GM23338 (cell line): ENCODE measurements around the gene HTR7. TPM values are rescaled to one million over a fixed set of nuclear protein-coding genes. Genes with fewer than 3 reads are reported as not detected.

Experiments used
- ATAC-seq: fragments of 200-7000 bp; cut with Tn5 transposase; 3 replicates; pipeline ENCODE4 v1.9.1; 2020
- DNase-seq: peaks from one replicate; pipeline ENCODE4 v3.0.0-alpha.2; 2015; ENCODE audit warnings: low spot score
- H2AFZ ChIP-seq: fragments of 200-600 bp; sonication (generic); 2 replicates; pipeline ENCODE4 v1.8.0; 2016; ENCODE audit warnings: antibody characterized with exemption, mild to moderate bottlenecking, moderate library complexity
- H3F3A ChIP-seq: fragments of 200-600 bp; sonication (generic); replicated peaks from 2 replicates; pipeline ENCODE4 v1.8.0; 2017; ENCODE audit warnings: antibody characterized with exemption, mixed run types, low read depth
- H3K27ac ChIP-seq: fragments of 200-600 bp; sonication (generic); 2 replicates; pipeline ENCODE4 v1.6.1; 2016; ENCODE audit warnings: low read depth
- H3K27me3 ChIP-seq: fragments of 200-600 bp; sonication (generic); 2 replicates; pipeline ENCODE4 v1.8.0; 2016; ENCODE audit warnings: mild to moderate bottlenecking, mixed run types, moderate library complexity; ENCODE audit not compliant: insufficient read depth
- H3K36me3 ChIP-seq: fragments of 200-600 bp; sonication (generic); 2 replicates; pipeline ENCODE4 v1.8.0; 2016; ENCODE audit warnings: mild to moderate bottlenecking; ENCODE audit not compliant: insufficient read depth
- H3K4me1 ChIP-seq: fragments of 200-600 bp; sonication (generic); 2 replicates; pipeline ENCODE4 v1.8.0; 2016; ENCODE audit warnings: mild to moderate bottlenecking, moderate library complexity; ENCODE audit not compliant: insufficient read depth
- H3K4me2 ChIP-seq: fragments of 200-600 bp; sonication (generic); 2 replicates; pipeline ENCODE4 v1.7.1; 2017; ENCODE audit warnings: mixed run types
- H3K4me3 ChIP-seq: fragments of 200-600 bp; sonication (generic); 2 replicates; pipeline ENCODE4 v1.6.1; 2016; ENCODE audit warnings: mixed run types
- H3K79me2 ChIP-seq: fragments of 200-600 bp; sonication (generic); replicated peaks from 2 replicates; pipeline ENCODE4 v1.8.0; 2017; ENCODE audit warnings: mild to moderate bottlenecking; ENCODE audit not compliant: insufficient read depth
- H3K9me2 ChIP-seq: fragments of 200-600 bp; sonication (generic); 2 replicates; pipeline ENCODE4 v1.8.0; 2017; ENCODE audit not compliant: insufficient read depth
- H4K20me1 ChIP-seq: fragments of 200-600 bp; sonication (generic); replicated peaks from 2 replicates; pipeline ENCODE4 v1.8.0; 2017; ENCODE audit warnings: mild to moderate bottlenecking; ENCODE audit not compliant: insufficient read depth
- H3K27ac Mint-ChIP-seq: 2 replicates; pipeline ENCODE4 v1.8.0; 2020; ENCODE audit warnings: inconsistent platforms, mild to moderate bottlenecking, moderate library complexity, mixed read lengths
- H3K27me3 Mint-ChIP-seq: 3 replicates; pipeline ENCODE4 v1.8.0; 2022; ENCODE audit warnings: low read depth, mild to moderate bottlenecking, moderate library complexity, mixed read lengths, inconsistent platforms; ENCODE audit not compliant: insufficient read depth, poor library complexity
- H3K36me3 Mint-ChIP-seq: 3 replicates; pipeline ENCODE4 v1.8.0; 2021; ENCODE audit warnings: low read depth, mild to moderate bottlenecking, inconsistent platforms, moderate library complexity, mixed read lengths
- H3K4me1 Mint-ChIP-seq: 3 replicates; pipeline ENCODE4 v1.8.0; 2020; ENCODE audit warnings: mild to moderate bottlenecking, inconsistent platforms, mixed read lengths
- H3K4me3 Mint-ChIP-seq: 3 replicates; pipeline ENCODE4 v1.8.0; 2021; ENCODE audit warnings: moderate library complexity, mild to moderate bottlenecking, inconsistent platforms, mixed read lengths
- H3K9me3 Mint-ChIP-seq: 3 replicates; pipeline ENCODE4 v1.8.0; 2020; ENCODE audit warnings: moderate library complexity, mild to moderate bottlenecking, inconsistent platforms, mixed read lengths
- CREB1 ChIP-seq: fragments of 250-450 bp; sonication (Bioruptor Pico); IDR thresholded peaks from 2 replicates; pipeline ENCODE4 v1.5.0; 2020; ENCODE audit warnings: low read depth, mild to moderate bottlenecking, moderate library complexity
- EZH2 ChIP-seq: fragments of 200-600 bp; sonication (generic); IDR thresholded peaks from one replicate; pipeline ENCODE4 v1.8.0; 2017; ENCODE audit warnings: antibody characterized with exemption, mild to moderate bottlenecking, low read depth; ENCODE audit not compliant: unreplicated experiment
- EZH2phosphoT487 ChIP-seq: fragments of 200-600 bp; sonication (generic); IDR thresholded peaks from one replicate; pipeline ENCODE4 v1.8.1; 2018; ENCODE audit warnings: antibody characterized with exemption; ENCODE audit not compliant: unreplicated experiment
- JUNB ChIP-seq: IDR thresholded peaks from one replicate; pipeline ENCODE4 v1.6.1; 2016; ENCODE audit warnings: antibody characterized with exemption; ENCODE audit not compliant: unreplicated experiment
- NANOG ChIP-seq: IDR thresholded peaks from 2 replicates; pipeline ENCODE4 v1.6.1; 2016; ENCODE audit warnings: antibody characterized with exemption, borderline replicate concordance
- POLR2AphosphoS5 ChIP-seq: IDR thresholded peaks from 2 replicates; pipeline ENCODE4 v1.6.1; 2016; ENCODE audit warnings: antibody characterized with exemption, low read depth
- STAT1 ChIP-seq: IDR thresholded peaks from one replicate; pipeline ENCODE4 v1.6.1; 2016; ENCODE audit warnings: antibody characterized with exemption; ENCODE audit not compliant: unreplicated experiment
- ZNF114 ChIP-seq: fragments of 250-450 bp; sonication (Bioruptor Pico); IDR thresholded peaks from 2 replicates; pipeline ENCODE4 v1.5.0; 2020; ENCODE audit warnings: mild to moderate bottlenecking, moderate library complexity
- polyA plus RNA-seq: library from polyadenylated mRNA; unstranded; fragments of >200 nt; fragmentation: Nextera tagmentation; extraction: Ambion mirVana; gene quantifications from 2 replicates; pipeline ENCODE4 v1.2.1, GENCODE V29; 2016
- total RNA-seq: library from RNA; depleted of rRNA; stranded (reverse); fragments of >200 nt; shearing (Covaris generic); gene quantifications from 2 replicates; pipeline ENCODE4 v1.2.3, GENCODE V29; 2014
- TF ChIP-seq, protein P1 (sequence below): IDR thresholded peaks from 2 replicates; pipeline ENCODE4 v1.6.1; 2016; ENCODE audit warnings: antibody characterized with exemption
- TF ChIP-seq, protein P2 (sequence below): fragments of 250-450 bp; sonication (Bioruptor Pico); IDR thresholded peaks from 2 replicates; pipeline ENCODE4 v1.5.0; 2020; ENCODE audit warnings: mild to moderate bottlenecking, moderate library complexity
- TF ChIP-seq, protein P3 (sequence below), 2 experiments: fragments of 200-600 bp in 1 of 2; sonication (generic) in 1 of 2; conservative IDR thresholded peaks; 2 replicates each; pipeline versions ENCODE4 v1.5.1 to v1.6.1; 2016 to 2017; ENCODE audit warnings: antibody characterized with exemption in 2 of 2, low read depth in 2 of 2, mild to moderate bottlenecking in 2 of 2, moderate library complexity in 1 of 2

The HTR7 gene
- total and polyA plus RNA-seq, 2 experiments from 2014 or later: 7.0 to 42.2 TPM

GRCh38 chr10:90888387-90888786 lies 30.5 kb upstream of the HTR7 start:
- no peak overlapping the region for H2AFZ ChIP-seq
- no peak for DNase-seq
- ATAC-seq: no peak
- no peaks in the 10 kb centered on the region for H3F3A ChIP-seq
- Mint-ChIP-seq H3K27me3 (peaks cover 2% of the 10 kb centered on the region), H3K36me3 (peaks cover 54% of the 10 kb centered on the region), H3K27ac (no peak overlapping the region), H3K4me1 (peaks cover 2% of the 10 kb centered on the region; the same call in 1 of the 3 replicates), H3K4me3 (no peak overlapping the region), H3K9me3 (no peaks in the 10 kb centered on the region)
- no peaks in the 10 kb centered on the region for H3K27me3 ChIP-seq
- H3K4me1 ChIP-seq: no peaks in the 10 kb centered on the region
- no peaks in the 10 kb centered on the region for H3K79me2 ChIP-seq
- no peaks in the 10 kb centered on the region for H3K9me2 ChIP-seq
- no peak overlapping the region for H3K27ac ChIP-seq
- H4K20me1 ChIP-seq: peaks cover 18% of the 10 kb centered on the region; the same call in 1 of the 2 replicates
- no peak overlapping the region for H3K4me2 ChIP-seq
- TF ChIP-seq, protein P1, sequence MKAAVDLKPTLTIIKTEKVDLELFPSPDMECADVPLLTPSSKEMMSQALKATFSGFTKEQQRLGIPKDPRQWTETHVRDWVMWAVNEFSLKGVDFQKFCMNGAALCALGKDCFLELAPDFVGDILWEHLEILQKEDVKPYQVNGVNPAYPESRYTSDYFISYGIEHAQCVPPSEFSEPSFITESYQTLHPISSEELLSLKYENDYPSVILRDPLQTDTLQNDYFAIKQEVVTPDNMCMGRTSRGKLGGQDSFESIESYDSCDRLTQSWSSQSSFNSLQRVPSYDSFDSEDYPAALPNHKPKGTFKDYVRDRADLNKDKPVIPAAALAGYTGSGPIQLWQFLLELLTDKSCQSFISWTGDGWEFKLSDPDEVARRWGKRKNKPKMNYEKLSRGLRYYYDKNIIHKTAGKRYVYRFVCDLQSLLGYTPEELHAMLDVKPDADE: no peak
- TF ChIP-seq NANOG: no peak
- TF ChIP-seq ZNF114: no peak
- no peak for TF ChIP-seq EZH2phosphoT487
- TF ChIP-seq CREB1 (CRISPR knock-in tag): no peak
- TF ChIP-seq, protein P2, sequence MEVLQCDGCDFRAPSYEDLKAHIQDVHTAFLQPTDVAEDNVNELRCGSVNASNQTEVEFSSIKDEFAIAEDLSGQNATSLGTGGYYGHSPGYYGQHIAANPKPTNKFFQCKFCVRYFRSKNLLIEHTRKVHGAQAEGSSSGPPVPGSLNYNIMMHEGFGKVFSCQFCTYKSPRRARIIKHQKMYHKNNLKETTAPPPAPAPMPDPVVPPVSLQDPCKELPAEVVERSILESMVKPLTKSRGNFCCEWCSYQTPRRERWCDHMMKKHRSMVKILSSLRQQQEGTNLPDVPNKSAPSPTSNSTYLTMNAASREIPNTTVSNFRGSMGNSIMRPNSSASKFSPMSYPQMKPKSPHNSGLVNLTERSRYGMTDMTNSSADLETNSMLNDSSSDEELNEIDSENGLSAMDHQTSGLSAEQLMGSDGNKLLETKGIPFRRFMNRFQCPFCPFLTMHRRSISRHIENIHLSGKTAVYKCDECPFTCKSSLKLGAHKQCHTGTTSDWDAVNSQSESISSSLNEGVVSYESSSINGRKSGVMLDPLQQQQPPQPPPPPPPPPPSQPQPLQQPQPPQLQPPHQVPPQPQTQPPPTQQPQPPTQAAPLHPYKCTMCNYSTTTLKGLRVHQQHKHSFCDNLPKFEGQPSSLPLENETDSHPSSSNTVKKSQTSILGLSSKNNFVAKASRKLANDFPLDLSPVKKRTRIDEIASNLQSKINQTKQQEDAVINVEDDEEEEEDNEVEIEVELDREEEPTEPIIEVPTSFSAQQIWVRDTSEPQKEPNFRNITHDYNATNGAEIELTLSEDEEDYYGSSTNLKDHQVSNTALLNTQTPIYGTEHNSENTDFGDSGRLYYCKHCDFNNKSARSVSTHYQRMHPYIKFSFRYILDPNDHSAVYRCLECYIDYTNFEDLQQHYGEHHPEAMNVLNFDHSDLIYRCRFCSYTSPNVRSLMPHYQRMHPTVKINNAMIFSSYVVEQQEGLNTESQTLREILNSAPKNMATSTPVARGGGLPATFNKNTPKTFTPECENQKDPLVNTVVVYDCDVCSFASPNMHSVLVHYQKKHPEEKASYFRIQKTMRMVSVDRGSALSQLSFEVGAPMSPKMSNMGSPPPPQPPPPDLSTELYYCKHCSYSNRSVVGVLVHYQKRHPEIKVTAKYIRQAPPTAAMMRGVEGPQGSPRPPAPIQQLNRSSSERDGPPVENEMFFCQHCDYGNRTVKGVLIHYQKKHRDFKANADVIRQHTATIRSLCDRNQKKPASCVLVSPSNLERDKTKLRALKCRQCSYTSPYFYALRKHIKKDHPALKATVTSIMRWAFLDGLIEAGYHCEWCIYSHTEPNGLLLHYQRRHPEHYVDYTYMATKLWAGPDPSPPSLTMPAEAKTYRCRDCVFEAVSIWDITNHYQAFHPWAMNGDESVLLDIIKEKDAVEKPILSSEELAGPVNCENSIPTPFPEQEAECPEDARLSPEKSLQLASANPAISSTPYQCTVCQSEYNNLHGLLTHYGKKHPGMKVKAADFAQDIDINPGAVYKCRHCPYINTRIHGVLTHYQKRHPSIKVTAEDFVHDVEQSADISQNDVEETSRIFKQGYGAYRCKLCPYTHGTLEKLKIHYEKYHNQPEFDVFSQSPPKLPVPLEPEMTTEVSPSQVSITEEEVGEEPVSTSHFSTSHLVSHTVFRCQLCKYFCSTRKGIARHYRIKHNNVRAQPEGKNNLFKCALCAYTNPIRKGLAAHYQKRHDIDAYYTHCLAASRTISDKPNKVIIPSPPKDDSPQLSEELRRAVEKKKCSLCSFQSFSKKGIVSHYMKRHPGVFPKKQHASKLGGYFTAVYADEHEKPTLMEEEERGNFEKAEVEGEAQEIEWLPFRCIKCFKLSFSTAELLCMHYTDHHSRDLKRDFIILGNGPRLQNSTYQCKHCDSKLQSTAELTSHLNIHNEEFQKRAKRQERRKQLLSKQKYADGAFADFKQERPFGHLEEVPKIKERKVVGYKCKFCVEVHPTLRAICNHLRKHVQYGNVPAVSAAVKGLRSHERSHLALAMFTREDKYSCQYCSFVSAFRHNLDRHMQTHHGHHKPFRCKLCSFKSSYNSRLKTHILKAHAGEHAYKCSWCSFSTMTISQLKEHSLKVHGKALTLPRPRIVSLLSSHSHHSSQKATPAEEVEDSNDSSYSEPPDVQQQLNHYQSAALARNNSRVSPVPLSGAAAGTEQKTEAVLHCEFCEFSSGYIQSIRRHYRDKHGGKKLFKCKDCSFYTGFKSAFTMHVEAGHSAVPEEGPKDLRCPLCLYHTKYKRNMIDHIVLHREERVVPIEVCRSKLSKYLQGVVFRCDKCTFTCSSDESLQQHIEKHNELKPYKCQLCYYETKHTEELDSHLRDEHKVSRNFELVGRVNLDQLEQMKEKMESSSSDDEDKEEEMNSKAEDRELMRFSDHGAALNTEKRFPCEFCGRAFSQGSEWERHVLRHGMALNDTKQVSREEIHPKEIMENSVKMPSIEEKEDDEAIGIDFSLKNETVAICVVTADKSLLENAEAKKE (CRISPR knock-in tag): no peak
- no peak for TF ChIP-seq EZH2
- no peak for TF ChIP-seq POLR2AphosphoS5
- no peak for TF ChIP-seq JUNB
- no peak for TF ChIP-seq STAT1
- TF ChIP-seq, protein P3, sequence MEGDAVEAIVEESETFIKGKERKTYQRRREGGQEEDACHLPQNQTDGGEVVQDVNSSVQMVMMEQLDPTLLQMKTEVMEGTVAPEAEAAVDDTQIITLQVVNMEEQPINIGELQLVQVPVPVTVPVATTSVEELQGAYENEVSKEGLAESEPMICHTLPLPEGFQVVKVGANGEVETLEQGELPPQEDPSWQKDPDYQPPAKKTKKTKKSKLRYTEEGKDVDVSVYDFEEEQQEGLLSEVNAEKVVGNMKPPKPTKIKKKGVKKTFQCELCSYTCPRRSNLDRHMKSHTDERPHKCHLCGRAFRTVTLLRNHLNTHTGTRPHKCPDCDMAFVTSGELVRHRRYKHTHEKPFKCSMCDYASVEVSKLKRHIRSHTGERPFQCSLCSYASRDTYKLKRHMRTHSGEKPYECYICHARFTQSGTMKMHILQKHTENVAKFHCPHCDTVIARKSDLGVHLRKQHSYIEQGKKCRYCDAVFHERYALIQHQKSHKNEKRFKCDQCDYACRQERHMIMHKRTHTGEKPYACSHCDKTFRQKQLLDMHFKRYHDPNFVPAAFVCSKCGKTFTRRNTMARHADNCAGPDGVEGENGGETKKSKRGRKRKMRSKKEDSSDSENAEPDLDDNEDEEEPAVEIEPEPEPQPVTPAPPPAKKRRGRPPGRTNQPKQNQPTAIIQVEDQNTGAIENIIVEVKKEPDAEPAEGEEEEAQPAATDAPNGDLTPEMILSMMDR (conservative IDR thresholded peaks at IDR 0.05; ENCODE audit: low read depth in 2 of 2): no peak
- H3K4me3 ChIP-seq: no peak overlapping the region
- H3K36me3 ChIP-seq: peaks cover 31% of the 10 kb centered on the region
